ENCODE results near the gene NUP93.

NUP93 gene

GRCh38 chr16:56868175-56868574 lies 138.2 kb downstream of the NUP93 start:
- TF ChIP-seq ZNF18 (tag by site-specific recombination; IDR thresholded peaks at IDR 0.05) (no peak), ZNF704 (tag by site-specific recombination; IDR thresholded peaks at IDR 0.05) (no peak), ZNF350 (tag by site-specific recombination; IDR thresholded peaks at IDR 0.05) (no peak), ZNF341 (tag by site-specific recombination; IDR thresholded peaks at IDR 0.05; ENCODE audit: low read depth) (no peak), ZSCAN18 (tag by site-specific recombination; IDR thresholded peaks at IDR 0.05) (no peak), ZNF416 (tag by site-specific recombination; IDR thresholded peaks at IDR 0.05) (no peak), SP3 (tag by site-specific recombination; IDR thresholded peaks at IDR 0.05) (no peak), KLF16 (tag by site-specific recombination; IDR thresholded peaks at IDR 0.05) (no peak), ZFP3 (tag by site-specific recombination; IDR thresholded peaks at IDR 0.05; ENCODE audit: low read depth) (no peak), ZNF501 (tag by site-specific recombination; IDR thresholded peaks at IDR 0.05) (no peak), ZBTB6 (tag by site-specific recombination; IDR thresholded peaks at IDR 0.05) (no peak), ZBTB7A (tag by site-specific recombination; IDR thresholded peaks at IDR 0.05; ENCODE audit: low read depth) (no peak), BCL11B (tag by site-specific recombination; IDR thresholded peaks at IDR 0.05; ENCODE audit: low read depth) (no peak), ZSCAN30 (tag by site-specific recombination; IDR thresholded peaks at IDR 0.05) (no peak), ZNF518A (tag by site-specific recombination; conservative IDR thresholded peaks at IDR 0.05; ENCODE audit: low read depth) (no peak), GLI2 (tag by site-specific recombination; IDR thresholded peaks at IDR 0.05; ENCODE audit: borderline replicate concordance, low read depth) (no peak), ZNF558 (tag by site-specific recombination; IDR thresholded peaks at IDR 0.05) (no peak)
- Histone ChIP-seq H3K9me3 (ENCODE audit: control insufficient read depth, insufficient read depth, low read depth, low read length) (no peaks in the 10 kb centered on the region), H3K4me1 (ENCODE audit: control insufficient read depth, insufficient read depth, low read length) (no peaks in the 10 kb centered on the region), H3K36me3 (ENCODE audit: control insufficient read depth in 2 of 2, insufficient read depth in 1 of 2, low read length in 2 of 2) (no peaks in the 10 kb centered on the region), H3K4me3 (ENCODE audit: low read depth, low read length) (no peak overlapping the region), H3K27ac (ENCODE audit: extremely low read depth, low read depth, low read length) (no peak overlapping the region)
- ChIA-PET CTCF (interaction anchor here (0.5 to 2.8 kb wide), 16 partner anchors 8 to 1492 kb away, joined by 3 to 22 read pairs (median 4); no protein-coding TSS in a partner anchor), POLR2A (interaction anchor here (0.7 kb wide), 1 partner anchor 386 kb away, joined by 4 read pairs; no protein-coding TSS in a partner anchor)

Data from HEK293 (cell line).